HG02642 (cell line): ENCODE data around the gene HDAC7.
A peak's percentile ranks its signal among the peaks of the same experiment; 100 is the strongest.
"Not testable (repeated sequence)": the region's sequence is repeated elsewhere in the genome, so short reads cannot be mapped to it uniquely, and the experiment has no call there.

Experiments used
- ATAC-seq: cut with Tn5 transposase; IDR thresholded peaks from one replicate; pipeline ENCODE4 v1.9.1; 2021; ENCODE audit warnings: mild to moderate bottlenecking; ENCODE audit not compliant: unreplicated experiment, poor library complexity

HDAC7 gene

DNA sequence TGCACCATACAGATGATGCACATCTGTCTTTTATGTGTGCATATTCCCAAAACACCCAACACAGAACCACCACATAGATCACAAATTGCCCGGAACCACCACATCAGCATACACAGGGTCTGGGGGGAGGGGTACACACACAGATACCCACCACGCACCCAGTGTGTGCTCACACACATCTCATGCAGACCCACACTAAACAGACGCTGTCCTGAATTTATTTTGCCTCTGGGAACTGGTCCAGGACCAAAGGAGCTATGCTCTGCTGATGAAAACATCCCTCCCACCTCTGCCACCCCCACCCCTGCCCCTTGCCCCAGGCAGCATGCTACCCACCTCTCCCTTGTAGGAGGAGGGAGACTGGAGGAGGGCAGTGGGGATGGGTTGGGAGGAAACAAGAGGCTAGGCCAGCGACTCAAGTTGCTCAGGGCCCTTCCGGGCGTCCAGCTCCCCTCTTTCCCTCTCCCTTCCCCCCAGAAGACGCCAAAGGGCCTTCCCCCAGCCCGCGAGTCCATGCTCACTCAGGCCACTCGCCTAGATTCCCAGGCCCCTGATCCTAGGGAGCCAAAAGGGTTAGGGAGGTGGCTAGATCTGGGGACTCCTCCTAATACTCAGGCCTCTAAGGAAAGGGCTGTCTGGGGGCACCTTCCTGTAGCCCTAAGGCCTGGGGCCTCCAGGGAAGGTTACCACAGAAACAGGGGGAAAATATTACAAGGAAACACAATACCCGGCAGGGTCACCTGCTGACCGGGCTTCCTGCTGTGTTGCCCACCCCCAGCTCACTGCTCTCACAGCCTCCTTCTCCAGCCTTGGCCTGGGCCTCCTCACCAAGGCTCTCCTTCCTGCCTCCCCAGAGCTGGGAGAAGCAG, 3.1 kb downstream of the HDAC7 start:
- no peak for ATAC-seq

DNA sequence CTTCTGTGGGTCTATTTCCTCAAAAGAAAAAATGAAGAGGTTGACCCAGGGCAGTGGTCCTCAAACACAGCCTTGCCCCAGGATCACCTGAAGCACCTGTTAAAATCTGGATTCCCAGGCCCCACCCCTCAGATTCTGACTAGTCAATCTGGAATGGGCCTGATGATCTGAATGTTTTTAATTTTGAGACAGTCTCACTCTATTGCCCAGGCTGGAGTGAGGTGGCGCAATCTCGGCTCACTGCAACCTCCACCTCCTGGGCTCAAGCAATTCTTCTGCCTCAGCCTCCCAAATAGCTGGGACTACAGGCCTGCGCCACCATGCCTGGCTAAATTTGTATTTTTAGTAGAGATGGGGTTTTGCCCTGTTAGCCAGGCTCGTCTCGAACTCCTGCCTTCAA, 4.3 kb downstream of the HDAC7 start:
- ATAC-seq = not testable (repeated sequence)

GRCh38 chr12:47814539-47815170, 5.0 kb downstream of the HDAC7 start:
- no peak for ATAC-seq

GRCh38 chr12:47813511-47814196, 6.0 kb downstream of the HDAC7 start:
- peak; percentile 34 for ATAC-seq

GRCh38 chr12:47812797-47813510, 6.7 kb downstream of the HDAC7 start:
- ATAC-seq = peak; percentile 70

GRCh38 chr12:47811581-47812484, 7.9 kb downstream of the HDAC7 start:
- no peak for ATAC-seq

GRCh38 chr12:47811072-47811396, 8.7 kb downstream of the HDAC7 start:
- no peak for ATAC-seq

DNA sequence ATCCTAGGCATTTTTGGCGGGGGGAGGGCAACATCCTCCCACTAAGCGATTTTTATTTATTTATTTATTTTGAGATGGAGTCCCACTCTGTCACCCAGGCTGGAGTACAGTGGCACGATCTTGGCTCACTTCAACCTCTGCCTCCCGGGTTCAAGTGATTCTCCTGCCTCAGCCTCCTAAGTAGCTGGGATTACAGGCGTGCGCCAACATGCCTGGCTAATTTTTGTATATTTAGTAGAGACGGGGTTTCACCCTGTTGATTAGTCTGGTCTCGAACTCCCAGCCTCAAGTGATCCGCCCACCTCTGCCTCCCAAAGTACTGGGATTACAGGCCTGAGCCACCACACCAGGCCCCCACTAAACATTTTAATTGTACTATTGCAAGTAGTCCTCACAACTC, 10.2 kb downstream of the HDAC7 start:
- not testable (repeated sequence) for ATAC-seq

DNA sequence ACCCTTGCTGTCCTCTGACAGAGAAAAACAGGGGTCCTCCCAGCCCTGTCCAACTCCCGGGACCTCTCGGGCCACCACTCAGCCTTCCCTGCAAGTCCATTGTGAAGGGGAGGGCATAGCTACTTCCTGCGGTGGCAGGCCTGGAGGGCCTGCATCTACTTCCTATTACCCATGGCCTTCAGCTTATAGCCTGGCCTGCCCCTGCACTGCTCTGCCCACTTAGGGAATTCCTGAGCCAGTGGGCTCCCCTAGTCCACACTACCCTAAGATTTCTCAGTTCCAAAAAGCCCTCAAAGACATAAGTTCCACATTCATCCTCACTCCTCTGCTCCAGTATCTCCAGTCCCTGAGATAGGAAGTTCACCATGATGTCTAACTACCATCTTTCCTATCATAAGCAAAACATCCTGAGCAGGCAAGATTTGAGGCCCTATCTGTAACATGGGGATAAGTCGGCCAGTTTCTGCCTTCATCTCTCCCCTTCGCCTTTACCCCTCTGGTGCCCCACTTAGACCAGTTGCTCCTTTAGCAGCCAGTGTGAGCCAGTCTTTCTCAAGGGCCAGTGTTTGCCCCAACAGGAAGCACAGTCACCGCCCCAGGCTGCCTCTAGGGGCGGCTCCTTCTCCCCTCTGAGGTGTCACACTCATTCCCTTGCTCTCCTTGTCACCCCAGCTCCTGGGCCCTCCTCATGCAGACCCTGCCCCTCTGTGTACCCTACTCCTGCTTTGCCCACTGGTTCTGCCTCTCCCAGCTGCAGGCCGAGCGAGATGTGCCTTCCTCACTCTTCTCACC, 10.9 kb downstream of the HDAC7 start:
- ATAC-seq = no peak

DNA sequence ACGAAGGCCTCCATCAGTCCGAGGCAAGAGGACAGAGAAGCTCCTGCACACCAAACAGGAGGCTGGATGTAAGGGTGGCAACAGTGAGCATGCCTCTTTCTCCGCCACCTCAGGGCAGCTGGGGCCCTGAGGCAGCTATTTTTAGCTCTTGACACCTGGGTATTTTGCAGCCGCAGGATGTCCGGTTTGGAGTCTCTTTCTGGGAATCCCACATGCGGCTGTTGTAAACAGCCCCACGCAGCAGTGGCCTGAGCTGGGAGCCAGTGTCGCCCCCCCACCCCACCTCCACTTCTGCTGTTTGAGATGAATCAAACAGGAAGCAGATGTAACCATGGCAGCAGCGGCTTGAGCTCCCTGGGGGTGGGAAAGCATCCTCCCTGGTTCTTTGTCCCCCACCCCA, 11.7 kb downstream of the HDAC7 start:
- ATAC-seq = peak; percentile 48

DNA sequence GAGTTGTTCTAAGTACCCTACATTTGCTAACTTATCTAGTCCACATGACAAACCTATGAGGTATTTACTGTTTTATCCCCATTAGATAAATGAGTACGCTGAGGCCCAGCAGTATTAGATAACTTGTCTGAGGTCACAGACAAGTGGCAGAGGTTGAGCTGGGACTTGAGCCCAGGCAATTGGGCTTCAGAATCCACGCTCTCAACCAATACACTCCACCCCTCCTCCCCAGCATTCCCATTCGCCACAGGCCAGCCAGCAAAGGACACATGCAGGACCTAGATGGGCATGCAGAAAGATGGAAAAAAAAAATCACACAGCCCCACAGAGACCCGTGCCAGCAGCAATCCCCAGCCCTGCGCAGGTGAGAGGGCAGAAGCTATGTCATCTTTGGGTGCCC, 12.4 kb downstream of the HDAC7 start:
- ATAC-seq = no peak

DNA sequence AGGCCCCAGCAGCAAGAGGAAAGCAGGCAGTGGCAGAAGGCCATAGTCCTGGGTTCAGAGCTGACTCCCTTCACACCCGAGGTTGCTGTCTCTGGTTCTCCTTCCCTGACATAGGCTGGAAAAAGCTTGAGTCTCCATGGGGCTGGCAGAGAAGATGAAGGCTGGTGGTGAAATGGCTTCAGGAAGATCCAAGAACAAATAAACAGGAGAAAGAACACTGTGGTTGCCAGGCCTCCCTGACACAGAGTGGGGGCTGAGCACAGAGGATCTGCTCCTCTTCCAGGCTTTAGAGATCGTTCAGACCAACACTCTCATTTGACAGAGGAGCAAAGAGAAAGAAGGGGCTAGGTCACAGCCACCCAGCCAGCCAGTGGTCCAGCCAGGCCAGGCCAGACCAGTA, 14.3 kb downstream of the HDAC7 start:
- no peak for ATAC-seq

- no peak for ATAC-seq
Observed at GRCh38 chr12:47804171-47804570, 15.5 kb downstream of the HDAC7 start.

DNA sequence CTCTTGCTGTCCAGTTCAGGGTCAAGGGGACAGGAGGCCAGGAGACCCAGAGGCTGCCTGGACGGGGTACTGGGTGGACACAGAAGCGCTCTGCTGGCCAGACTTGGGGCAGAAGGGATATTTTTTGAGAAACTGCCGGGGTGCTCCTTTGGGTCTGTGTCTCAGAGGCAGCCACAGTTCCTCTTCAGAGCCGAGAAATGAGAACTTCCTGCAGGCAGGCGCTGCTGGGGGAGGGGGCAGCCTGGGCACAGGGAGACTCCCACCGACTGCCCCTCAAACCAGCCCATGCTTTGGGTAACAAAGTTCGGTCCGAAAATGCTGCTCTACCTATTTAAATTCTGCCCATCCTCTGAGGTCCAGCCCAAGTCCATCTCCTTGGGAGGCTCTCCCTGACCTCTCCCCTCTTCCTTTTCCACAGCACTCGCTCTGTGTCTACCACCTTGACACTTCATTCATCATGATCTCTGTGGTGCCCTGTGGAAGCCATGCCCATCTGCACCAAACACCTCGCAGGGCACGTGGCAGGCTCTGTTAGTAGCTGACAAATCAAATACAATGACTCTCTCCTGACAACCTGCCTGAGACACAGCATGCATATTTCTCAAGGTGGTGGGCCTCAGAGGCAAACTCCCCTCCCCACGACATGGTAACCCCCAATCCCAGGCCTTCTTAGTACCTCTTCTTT, 16.4 kb downstream of the HDAC7 start:
- no peak for ATAC-seq

- no peak for ATAC-seq
Observed at GRCh38 chr12:47802312-47802711, 17.4 kb downstream of the HDAC7 start.

- no peak for ATAC-seq
Observed at GRCh38 chr12:47801904-47802246, 17.8 kb downstream of the HDAC7 start.

- no peak for ATAC-seq
Observed at GRCh38 chr12:47801170-47801903, 18.4 kb downstream of the HDAC7 start.

- ATAC-seq = no peak
Observed at GRCh38 chr12:47800582-47800981, 19.1 kb downstream of the HDAC7 start.
